Gastroesophageal sphincter (tissue), 3 donors: ENCODE measurements around the gene C9orf78.

Experiments used
- POLR2AphosphoS5 ChIP-seq: sonication (generic); formaldehyde crosslinking; IDR thresholded peaks from one replicate; pipeline ENCODE4 v1.6.1; 2017; ENCODE audit warnings: antibody characterized with exemption
- TF ChIP-seq, protein P1 (sequence below), 4 experiments: fragments of 200-600 bp in 2 of 4; fragments of 450-650 bp in 2 of 4; sonication (generic) in 1 of 4; IDR thresholded peaks; one replicate each; pipeline ENCODE4 v1.5.1; 2017 to 2019; ENCODE audit warnings: antibody characterized with exemption in 4 of 4, mild to moderate bottlenecking in 2 of 4, moderate library complexity in 2 of 4

DNA sequence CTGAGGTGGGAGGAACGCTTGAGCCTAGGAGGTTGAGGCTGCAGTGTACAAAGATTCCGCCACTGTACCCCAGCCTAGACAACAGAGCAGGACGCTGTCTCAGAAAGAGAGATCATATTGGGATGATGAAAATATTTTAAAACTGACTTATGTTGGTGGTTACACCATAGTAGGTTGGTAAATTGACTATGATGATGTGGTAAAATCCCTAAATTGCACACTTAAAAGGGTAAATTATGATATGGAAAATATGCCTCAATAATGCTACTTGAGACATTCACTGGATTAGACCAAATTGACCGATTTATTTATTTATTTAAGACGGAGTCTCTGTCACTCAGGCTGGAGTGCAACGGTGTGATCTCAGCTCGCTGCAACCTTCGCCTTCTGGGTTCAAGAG, 53.9 kb downstream of the C9orf78 start:
- TF ChIP-seq POLR2AphosphoS5: no peak
- TF ChIP-seq, protein P1, sequence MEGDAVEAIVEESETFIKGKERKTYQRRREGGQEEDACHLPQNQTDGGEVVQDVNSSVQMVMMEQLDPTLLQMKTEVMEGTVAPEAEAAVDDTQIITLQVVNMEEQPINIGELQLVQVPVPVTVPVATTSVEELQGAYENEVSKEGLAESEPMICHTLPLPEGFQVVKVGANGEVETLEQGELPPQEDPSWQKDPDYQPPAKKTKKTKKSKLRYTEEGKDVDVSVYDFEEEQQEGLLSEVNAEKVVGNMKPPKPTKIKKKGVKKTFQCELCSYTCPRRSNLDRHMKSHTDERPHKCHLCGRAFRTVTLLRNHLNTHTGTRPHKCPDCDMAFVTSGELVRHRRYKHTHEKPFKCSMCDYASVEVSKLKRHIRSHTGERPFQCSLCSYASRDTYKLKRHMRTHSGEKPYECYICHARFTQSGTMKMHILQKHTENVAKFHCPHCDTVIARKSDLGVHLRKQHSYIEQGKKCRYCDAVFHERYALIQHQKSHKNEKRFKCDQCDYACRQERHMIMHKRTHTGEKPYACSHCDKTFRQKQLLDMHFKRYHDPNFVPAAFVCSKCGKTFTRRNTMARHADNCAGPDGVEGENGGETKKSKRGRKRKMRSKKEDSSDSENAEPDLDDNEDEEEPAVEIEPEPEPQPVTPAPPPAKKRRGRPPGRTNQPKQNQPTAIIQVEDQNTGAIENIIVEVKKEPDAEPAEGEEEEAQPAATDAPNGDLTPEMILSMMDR (IDR thresholded peaks at IDR 0.05): no peak
